Trophoblast cell (in vitro differentiated cells and primary cell): Measurements from ENCODE around the gene LRGUK.
"Not testable (repeated sequence)": the region's sequence is repeated elsewhere in the genome, so short reads cannot be mapped to it uniquely, and the experiment has no call there.

Experiments used
- DNase-seq, 2 donors: peaks; one replicate each; pipeline ENCODE4 v3.0.0-alpha.2; 2016
- H2AFZ ChIP-seq: 2 replicates; pipeline ENCODE4 v1.6.1; 2013; ENCODE audit warnings: low read length, moderate library complexity, mild to moderate bottlenecking; ENCODE audit not compliant: insufficient read depth, poor library complexity
- H2AK5ac ChIP-seq: 2 replicates; pipeline ENCODE4 v1.6.1; 2013; ENCODE audit warnings: mild to moderate bottlenecking, low read length
- H2BK120ac ChIP-seq: 2 replicates; pipeline ENCODE4 v1.6.1; 2013; ENCODE audit warnings: low read length, mild to moderate bottlenecking, moderate library complexity; ENCODE audit not compliant: insufficient read depth, poor library complexity
- H2BK12ac ChIP-seq: 2 replicates; pipeline ENCODE4 v1.6.1; 2013; ENCODE audit warnings: mild to moderate bottlenecking, low read length, moderate library complexity
- H2BK5ac ChIP-seq: 2 replicates; pipeline ENCODE4 v1.6.1; 2013; ENCODE audit warnings: low read length, low read depth, moderate library complexity, mild to moderate bottlenecking; ENCODE audit not compliant: poor library complexity
- H3K14ac ChIP-seq: 2 replicates; pipeline ENCODE4 v1.6.1; 2013; ENCODE audit warnings: mild to moderate bottlenecking, low read length
- H3K18ac ChIP-seq: 2 replicates; pipeline ENCODE4 v1.6.1; 2013; ENCODE audit warnings: mild to moderate bottlenecking, low read length
- H3K23ac ChIP-seq: 2 replicates; pipeline ENCODE4 v1.6.1; 2013; ENCODE audit warnings: low read length
- H3K27ac ChIP-seq: 2 replicates; pipeline ENCODE4 v1.5.1; 2013; ENCODE audit warnings: low read depth, mild to moderate bottlenecking, inconsistent platforms, low read length, moderate library complexity
- H3K27me3 ChIP-seq: 2 replicates; pipeline ENCODE4 v1.6.1; 2013; ENCODE audit warnings: inconsistent platforms, mild to moderate bottlenecking, low read length, moderate library complexity; ENCODE audit not compliant: insufficient read depth
- H3K36me3 ChIP-seq, 2 experiments: 1 replicate in 1 of 2; 2 replicates in 1 of 2; pipeline ENCODE4 v1.6.1; 2013; ENCODE audit warnings: low read length in 2 of 2, mild to moderate bottlenecking in 2 of 2, moderate library complexity in 1 of 2; ENCODE audit not compliant: insufficient read depth in 2 of 2, control insufficient read depth in 1 of 2
- H3K4ac ChIP-seq: 2 replicates; pipeline ENCODE4 v1.6.1; 2013; ENCODE audit warnings: low read depth, mild to moderate bottlenecking, low read length, moderate library complexity
- H3K4me1 ChIP-seq, 2 experiments: 1 replicate in 1 of 2; 2 replicates in 1 of 2; pipeline ENCODE4 v1.6.1; 2013; ENCODE audit warnings: low read length in 2 of 2, mild to moderate bottlenecking in 2 of 2, moderate library complexity in 1 of 2; ENCODE audit not compliant: insufficient read depth in 2 of 2, control insufficient read depth in 1 of 2
- H3K4me2 ChIP-seq: 2 replicates; pipeline ENCODE4 v1.6.1; 2013; ENCODE audit warnings: inconsistent platforms, mild to moderate bottlenecking, low read length, moderate library complexity
- H3K4me3 ChIP-seq: 2 replicates; pipeline ENCODE4 v1.5.1; 2013; ENCODE audit warnings: mild to moderate bottlenecking, low read depth, low read length, inconsistent platforms
- H3K79me1 ChIP-seq: one replicate; pipeline ENCODE4 v1.6.1; 2013; ENCODE audit warnings: low read length
- H3K79me2 ChIP-seq: 2 replicates; pipeline ENCODE4 v1.6.1; 2013; ENCODE audit warnings: low read length, mild to moderate bottlenecking; ENCODE audit not compliant: control insufficient read depth, insufficient read depth, poor library complexity
- H3K9ac ChIP-seq: 2 replicates; pipeline ENCODE4 v1.6.1; 2013; ENCODE audit warnings: mild to moderate bottlenecking, low read length
- H3K9me3 ChIP-seq: 2 replicates; pipeline ENCODE4 v1.6.1; 2013; ENCODE audit warnings: low read depth, mild to moderate bottlenecking, control low read depth, inconsistent platforms, low read length; ENCODE audit not compliant: insufficient read depth
- H4K12ac ChIP-seq: 2 replicates; pipeline ENCODE4 v1.6.1; 2013; ENCODE audit warnings: low read depth, mild to moderate bottlenecking, low read length, moderate library complexity
- H4K8ac ChIP-seq: 2 replicates; pipeline ENCODE4 v1.6.1; 2013; ENCODE audit warnings: low read depth, mild to moderate bottlenecking, low read length, moderate library complexity
- H4K91ac ChIP-seq: one replicate; pipeline ENCODE4 v1.6.1; 2013; ENCODE audit warnings: low read depth, mild to moderate bottlenecking, low read length, moderate library complexity
- WGBS: extraction: QIAGEN DNeasy Blood & Tissue Kit; methylation state at CpG from one replicate; pipeline ENCODE4 v1.1.7; 2013; ENCODE audit warnings: missing lambda C conversion rate; ENCODE audit not compliant: insufficient read length, insufficient coverage; ENCODE audit errors: extremely low coverage; 5-methylcytosine and 5-hydroxymethylcytosine counted together

Gene LRGUK

GRCh38 chr7:134212576-134213546 lies 85.7 kb downstream of the LRGUK start:
- H3K18ac ChIP-seq, result no peak overlapping the region

GRCh38 chr7:134220236-134220635 lies 93.1 kb downstream of the LRGUK start:
- no peaks in the 10 kb centered on the region for H3K36me3 ChIP-seq
- no peak overlapping the region for H3K27ac ChIP-seq
- H3K4ac ChIP-seq, result no peak overlapping the region
- no peak for DNase-seq
- no peak overlapping the region for H4K91ac ChIP-seq
- H2BK120ac ChIP-seq, result no peak overlapping the region
- H3K27me3 ChIP-seq, result no peaks in the 10 kb centered on the region
- no peak overlapping the region for H3K18ac ChIP-seq
- no peak overlapping the region for H3K4me3 ChIP-seq
- H3K23ac ChIP-seq, result no peak overlapping the region
- no peak overlapping the region for H3K14ac ChIP-seq
- H2BK5ac ChIP-seq, result no peak overlapping the region
- H3K79me1 ChIP-seq, result no peaks in the 10 kb centered on the region
- H2AFZ ChIP-seq, result no peak overlapping the region
- H3K79me2 ChIP-seq, result no peaks in the 10 kb centered on the region
- peaks cover 2% of the 10 kb centered on the region for H3K9me3 ChIP-seq
- no peak overlapping the region for H2AK5ac ChIP-seq
- H3K4me2 ChIP-seq, result no peak overlapping the region
- no peak overlapping the region for H2BK12ac ChIP-seq
- H4K8ac ChIP-seq, result no peak overlapping the region
- H4K12ac ChIP-seq, result no peak overlapping the region
- no peaks in the 10 kb centered on the region for H3K4me1 ChIP-seq
- no peak overlapping the region for H3K9ac ChIP-seq
- WGBS, result no CpG with 5 or more reads among the region's 3 CpGs

More at GRCh38 chr7:134212576-134213546, 85.7 kb downstream of the LRGUK start:
- Histone ChIP-seq H3K9ac (no peak overlapping the region), H3K23ac (no peak overlapping the region), H3K4ac (no peak overlapping the region), H3K4me1 (no peaks in the 10 kb centered on the region), H4K91ac (no peak overlapping the region), H3K79me1 (no peaks in the 10 kb centered on the region), H3K4me2 (no peak overlapping the region), H2BK12ac (no peak overlapping the region), H3K4me3 (no peak overlapping the region), H4K12ac (no peak overlapping the region), H2AK5ac (no peak overlapping the region), H4K8ac (no peak overlapping the region), H2AFZ (no peak overlapping the region), H3K36me3 (no peaks in the 10 kb centered on the region), H3K9me3 (peaks cover 2% of the 10 kb centered on the region), H3K27ac (no peak overlapping the region), H3K14ac (no peak overlapping the region), H3K27me3 (no peaks in the 10 kb centered on the region), H2BK120ac (no peak overlapping the region), H3K79me2 (no peaks in the 10 kb centered on the region), H2BK5ac (no peak overlapping the region)
- peak in 1 of 2 donors; percentile 27 for DNase-seq
- no CpG with 5 or more reads among the region's 13 CpGs for WGBS

- H3K4me1 ChIP-seq, H3K4me3 ChIP-seq, H4K12ac ChIP-seq, H2BK120ac ChIP-seq, H3K4me2 ChIP-seq, H3K18ac ChIP-seq, H2BK12ac ChIP-seq, H3K9me3 ChIP-seq, DNase-seq, H3K4ac ChIP-seq, H3K79me2 ChIP-seq, H3K14ac ChIP-seq, H4K8ac ChIP-seq, H2AK5ac ChIP-seq, H2AFZ ChIP-seq, H4K91ac ChIP-seq, H3K27ac ChIP-seq, H3K79me1 ChIP-seq, H2BK5ac ChIP-seq, H3K27me3 ChIP-seq, H3K23ac ChIP-seq, H3K36me3 ChIP-seq, H3K9ac ChIP-seq: not testable (repeated sequence)
- whole genome bisulfite sequencing, result 96% methylated on average over 7 of the region's 7 CpGs
Measured at GRCh38 chr7:134231296-134231695, 104.2 kb downstream of the LRGUK start.

- Histone ChIP-seq H3K27me3 (no peaks in the 10 kb centered on the region), H3K4me3 (no peak overlapping the region), H3K36me3 (no peaks in the 10 kb centered on the region), H2AFZ (no peak overlapping the region), H4K8ac (no peak overlapping the region), H3K9me3 (peaks cover 2% of the 10 kb centered on the region), H3K79me2 (no peaks in the 10 kb centered on the region), H3K23ac (no peak overlapping the region), H3K79me1 (no peaks in the 10 kb centered on the region), H3K18ac (no peak overlapping the region), H2BK5ac (no peak overlapping the region), H3K27ac (no peak overlapping the region), H3K4me1 (no peaks in the 10 kb centered on the region), H2AK5ac (no peak overlapping the region), H3K14ac (no peak overlapping the region), H2BK12ac (no peak overlapping the region), H3K4me2 (no peak overlapping the region), H4K12ac (no peak overlapping the region), H3K9ac (no peak overlapping the region), H4K91ac (no peak overlapping the region), H3K4ac (no peak overlapping the region), H2BK120ac (no peak overlapping the region)
- DNase-seq, result no peak
- no CpG with 5 or more reads among the region's 4 CpGs for WGBS
Measured at GRCh38 chr7:134234216-134234615, 107.1 kb downstream of the LRGUK start.
